Tibial artery (tissue), 4 donors: Measurements from ENCODE around the gene SHISA9.

ENCODE experiments used
- DNase-seq, 2 donors: peaks; one replicate each; pipeline ENCODE4 v3.0.0-alpha.2; 2019
- H3K27ac ChIP-seq, 2 donors: fragments of 200-600 bp; sonication (generic) in 1 of 2; 1 replicate in 1 of 2; 2 replicates in 1 of 2; pipeline ENCODE4 v1.5.1; 2018 to 2019; ENCODE audit warnings: mild to moderate bottlenecking in 1 of 2
- H3K27me3 ChIP-seq, 2 donors: fragments of 200-600 bp; sonication (generic) in 1 of 2; one replicate each; pipeline versions ENCODE4 v1.5.1 to v1.6.0; 2016 to 2019
- H3K36me3 ChIP-seq, 3 donors: fragments of 200-600 bp; sonication (generic) in 2 of 3; one replicate each; pipeline ENCODE4 v1.5.1; 2016 to 2019; ENCODE audit warnings: mild to moderate bottlenecking in 2 of 3
- H3K4me1 ChIP-seq, 4 donors: fragments of 200-600 bp; sonication (generic) in 2 of 4; 1 replicate in 3 of 4; 2 replicates in 1 of 4; pipeline ENCODE4 v1.5.1; 2016 to 2019
- H3K4me3 ChIP-seq, 2 donors: fragments of 200-600 bp; sonication (generic) in 1 of 2; 1 replicate in 1 of 2; 2 replicates in 1 of 2; pipeline ENCODE4 v1.5.1; 2018 to 2019; ENCODE audit warnings: mild to moderate bottlenecking in 2 of 2
- H3K9me3 ChIP-seq, 3 donors: fragments of 200-600 bp; sonication (generic) in 1 of 3; one replicate each; pipeline ENCODE4 v1.5.1; 2016 to 2019
- intact Hi-C: fragments of 100-400 bp; cut with DNase I; formaldehyde crosslinking; loops from one replicate; pipeline ENCODE4 v1.15.0; 2023; ENCODE audit warnings: low total_unique reads
- TF ChIP-seq, protein P1 (sequence below), 2 experiments: fragments of 200-600 bp in 1 of 2; fragments of 450-650 bp in 1 of 2; IDR thresholded peaks; one replicate each; pipeline ENCODE4 v1.5.1; 2017 to 2019; ENCODE audit warnings: antibody characterized with exemption in 2 of 2, mild to moderate bottlenecking in 1 of 2, moderate library complexity in 1 of 2

SHISA9 gene

DNA sequence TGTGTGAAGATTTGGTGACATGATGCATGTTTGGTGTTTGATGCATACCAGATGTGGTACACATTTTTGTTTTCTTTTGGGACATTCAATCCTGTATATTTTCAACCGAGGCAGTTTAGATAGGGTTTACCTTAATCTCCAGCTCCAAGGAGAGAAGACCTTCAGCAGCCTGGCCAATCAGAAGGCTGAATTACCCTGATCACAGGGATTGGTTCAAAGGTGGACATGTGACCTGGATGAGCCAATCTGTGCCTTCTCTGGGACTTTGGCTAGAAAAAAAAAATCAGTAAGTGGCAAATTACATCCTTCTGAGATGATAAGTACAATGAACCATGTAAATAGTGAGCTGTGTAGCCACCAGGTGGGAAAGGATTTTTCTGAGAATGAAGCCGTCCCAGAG, 205.1 kb downstream of the SHISA9 start:
- TF ChIP-seq, protein P1, sequence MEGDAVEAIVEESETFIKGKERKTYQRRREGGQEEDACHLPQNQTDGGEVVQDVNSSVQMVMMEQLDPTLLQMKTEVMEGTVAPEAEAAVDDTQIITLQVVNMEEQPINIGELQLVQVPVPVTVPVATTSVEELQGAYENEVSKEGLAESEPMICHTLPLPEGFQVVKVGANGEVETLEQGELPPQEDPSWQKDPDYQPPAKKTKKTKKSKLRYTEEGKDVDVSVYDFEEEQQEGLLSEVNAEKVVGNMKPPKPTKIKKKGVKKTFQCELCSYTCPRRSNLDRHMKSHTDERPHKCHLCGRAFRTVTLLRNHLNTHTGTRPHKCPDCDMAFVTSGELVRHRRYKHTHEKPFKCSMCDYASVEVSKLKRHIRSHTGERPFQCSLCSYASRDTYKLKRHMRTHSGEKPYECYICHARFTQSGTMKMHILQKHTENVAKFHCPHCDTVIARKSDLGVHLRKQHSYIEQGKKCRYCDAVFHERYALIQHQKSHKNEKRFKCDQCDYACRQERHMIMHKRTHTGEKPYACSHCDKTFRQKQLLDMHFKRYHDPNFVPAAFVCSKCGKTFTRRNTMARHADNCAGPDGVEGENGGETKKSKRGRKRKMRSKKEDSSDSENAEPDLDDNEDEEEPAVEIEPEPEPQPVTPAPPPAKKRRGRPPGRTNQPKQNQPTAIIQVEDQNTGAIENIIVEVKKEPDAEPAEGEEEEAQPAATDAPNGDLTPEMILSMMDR (IDR thresholded peaks at IDR 0.05) = no peak
- Histone ChIP-seq H3K36me3 (no peaks in the 10 kb centered on the region), H3K9me3 (peaks cover 0 to 8% (median 0%) of the 10 kb centered on the region in 3 donors), H3K27ac (no peak overlapping the region), H3K4me1 (peaks cover 0 to 20% (median 0%) of the 10 kb centered on the region in 4 donors), H3K4me3 (no peak overlapping the region), H3K27me3 (no peaks in the 10 kb centered on the region)
- intact Hi-C loops = no loop called here
- DNase-seq = no peak

DNA sequence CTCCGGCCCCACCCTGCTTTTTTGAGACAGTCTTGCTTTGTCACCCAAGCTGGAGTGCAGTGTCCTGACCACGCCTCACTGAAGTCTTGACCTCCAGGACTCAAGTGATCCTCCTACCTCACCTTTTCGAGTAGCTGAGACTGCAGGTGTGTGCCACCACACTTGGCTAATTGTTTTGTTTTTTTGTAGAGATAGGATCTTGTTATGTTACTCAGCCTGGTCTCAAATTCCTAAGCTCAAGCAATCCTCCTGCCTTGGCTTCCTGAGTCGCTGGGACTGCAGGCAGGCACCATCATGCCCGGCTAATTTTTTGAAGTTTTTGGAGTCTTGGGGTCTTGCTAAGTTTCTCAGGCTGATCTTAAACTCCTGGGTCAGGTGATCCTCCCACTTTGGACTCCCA, 206.7 kb downstream of the SHISA9 start:
- TF ChIP-seq, protein P1 (IDR thresholded peaks at IDR 0.05) = no peak
- Histone ChIP-seq H3K9me3 (peaks cover 0 to 8% (median 0%) of the 10 kb centered on the region in 3 donors), H3K4me1 (peaks cover 0 to 35% (median 2%) of the 10 kb centered on the region in 4 donors), H3K27me3 (no peaks in the 10 kb centered on the region), H3K27ac (no peak overlapping the region), H3K36me3 (no peaks in the 10 kb centered on the region), H3K4me3 (no peak overlapping the region)
- DNase-seq = no peak
- intact Hi-C loops = no loop called here

DNA sequence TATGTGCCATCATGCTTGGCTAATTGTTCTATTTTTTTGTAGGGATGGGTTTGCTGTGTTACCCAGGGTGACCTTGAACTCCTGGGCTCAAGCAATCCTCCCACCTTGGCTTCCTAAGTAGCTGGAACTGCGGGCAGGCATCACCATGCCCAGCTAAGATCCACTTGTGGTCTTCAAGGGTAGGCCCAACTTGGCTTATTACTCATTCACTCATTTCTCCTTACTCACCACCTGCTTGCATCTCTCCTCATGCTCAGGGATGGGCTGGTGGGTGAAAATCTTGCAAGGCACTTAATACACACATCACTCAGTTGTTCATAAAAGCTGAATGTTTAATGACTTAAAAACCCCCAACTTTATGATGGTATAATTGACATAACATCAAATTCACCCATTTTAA, 207.8 kb downstream of the SHISA9 start:
- intact Hi-C loops = no loop called here
- DNase-seq = no peak
- Histone ChIP-seq H3K9me3 (peaks cover 0 to 4% (median 0%) of the 10 kb centered on the region in 3 donors), H3K4me3 (no peak overlapping the region), H3K27ac (peak overlapping the region in 1 of 2 donors; percentile 24), H3K36me3 (no peaks in the 10 kb centered on the region), H3K27me3 (no peaks in the 10 kb centered on the region), H3K4me1 (peaks cover 0 to 44% (median 6%) of the 10 kb centered on the region in 4 donors)
- TF ChIP-seq, protein P1 (IDR thresholded peaks at IDR 0.05) = no peak

DNA sequence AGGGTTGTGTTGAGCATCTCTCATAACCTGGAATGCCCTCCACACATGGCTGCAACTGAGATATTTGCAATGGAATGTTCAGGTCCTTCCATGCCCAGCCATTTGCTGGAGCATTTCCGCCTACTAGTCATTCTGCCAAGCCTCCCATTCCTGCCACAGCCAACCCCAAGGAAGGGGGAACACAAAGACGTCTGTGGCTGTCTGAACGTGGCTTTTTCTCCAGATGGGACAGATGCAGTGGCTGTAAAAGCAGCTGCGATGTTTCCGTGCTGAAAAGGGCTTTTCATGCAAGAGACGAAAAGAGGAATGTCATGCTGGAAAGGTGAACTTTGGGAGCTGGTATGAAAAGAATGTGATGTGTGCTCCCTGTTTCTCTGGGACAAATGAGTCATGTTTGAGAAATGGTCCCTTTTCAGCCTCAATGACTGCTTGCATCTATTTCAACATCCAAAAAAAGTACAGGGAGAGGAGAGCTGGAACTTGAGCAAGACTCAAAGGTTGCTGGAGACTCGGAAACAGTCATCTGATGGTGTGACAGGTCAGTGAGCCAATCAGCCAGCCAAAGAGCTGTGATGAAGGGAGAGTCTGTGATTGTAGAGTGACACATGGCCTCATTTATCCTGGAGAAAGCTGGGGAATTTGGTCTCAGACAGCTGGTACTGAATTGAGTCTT, 208.9 kb downstream of the SHISA9 start:
- Histone ChIP-seq H3K9me3 (no peaks in the 10 kb centered on the region), H3K27ac (peak overlapping the region; percentile 63 to 64), H3K36me3 (no peaks in the 10 kb centered on the region), H3K4me3 (no peak overlapping the region), H3K4me1 (peaks cover 0 to 44% (median 6%) of the 10 kb centered on the region in 4 donors), H3K27me3 (no peaks in the 10 kb centered on the region)
- intact Hi-C loops = no loop called here
- TF ChIP-seq, protein P1 (IDR thresholded peaks at IDR 0.05) = no peak
- DNase-seq = peak; percentile 53 to 79

DNA sequence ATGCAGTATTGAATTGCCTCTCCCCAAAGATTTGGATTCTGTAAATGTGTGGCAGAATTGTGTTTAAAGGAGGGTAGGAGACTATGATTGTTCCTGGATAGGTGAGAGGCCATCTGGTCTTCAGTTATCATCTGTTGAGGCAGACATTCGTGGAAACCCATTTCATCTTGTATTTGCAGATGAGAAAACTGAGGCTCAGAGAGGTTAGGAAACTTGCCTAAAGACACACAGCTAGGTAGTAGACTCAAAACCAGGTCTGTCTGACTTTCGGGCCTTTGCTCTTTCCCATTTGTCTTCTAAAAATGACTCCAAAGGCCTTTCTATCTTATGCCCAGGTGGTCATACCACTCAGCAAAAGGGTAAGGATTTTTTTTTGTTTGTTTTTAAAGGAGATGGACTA, 210.3 kb downstream of the SHISA9 start:
- H3K27me3 ChIP-seq = no peaks in the 10 kb centered on the region
- no peaks in the 10 kb centered on the region for H3K36me3 ChIP-seq
- TF ChIP-seq, protein P1 (IDR thresholded peaks at IDR 0.05) = no peak
- intact Hi-C loops = no loop called here
- H3K4me3 ChIP-seq = no peak overlapping the region
- peaks cover 0 to 44% (median 6%) of the 10 kb centered on the region in 4 donors for H3K4me1 ChIP-seq
- no peaks in the 10 kb centered on the region for H3K9me3 ChIP-seq
- H3K27ac ChIP-seq = peak overlapping the region; percentile 22 to 64
- no peak for DNase-seq
